HCT116 (cell line): ENCODE data around the gene FRZB. TPM values are rescaled to one million over a fixed set of nuclear protein-coding genes. Genes with fewer than 3 reads are reported as not detected.

Experiments used
- ATAC-seq: fragments of 200-7000 bp; cut with Tn5 transposase; 2 replicates; pipeline ENCODE4 v1.9.1; 2020; ENCODE audit warnings: mild to moderate bottlenecking, moderate library complexity
- BruUV-seq: library from RNA; stranded (reverse); fragments of 400-500 nt; replicated peaks from 2 replicates; lab custom pipeline; 2021; lab: Mats Ljungman, UMichigan
- CTCF ChIA-PET: fragments of 300-600 bp; sonication (Branson Sonifier 250); formaldehyde crosslinking; loops from one replicate; lab custom pipeline; 2021; ENCODE audit warnings: antibody characterized with exemption; lab: Charles Lee
- POLR2A ChIA-PET: fragments of 300-600, 350-600 bp; sonication (Branson Sonifier 250); formaldehyde crosslinking; loops from one replicate; lab custom pipeline; 2021; ENCODE audit warnings: antibody characterized with exemption; lab: Charles Lee
- RAD21 ChIA-PET, 2 experiments: fragments of 300-600 bp; sonication (Branson Sonifier 250); formaldehyde crosslinking; loops; one replicate each; lab custom pipeline; 2023; ENCODE audit warnings: low total read pairs in 2 of 2; ENCODE audit not compliant: uncharacterized antibody in 2 of 2, unreplicated experiment in 2 of 2, low non-redundant PET in 1 of 2; lab: Charles Lee
- DNase-seq: peaks from one replicate; pipeline ENCODE4 v3.0.0-alpha.2; 2010; ENCODE audit warnings: low read depth, low spot score
- H2AFZ ChIP-seq: fragments of 200-600 bp; shearing (Covaris generic), sonication (generic); 2 replicates; pipeline ENCODE4 v1.6.1; 2017; ENCODE audit warnings: low read depth, mixed run types, mixed read lengths, antibody characterized with exemption, low read length; ENCODE audit not compliant: poor library complexity, severe bottlenecking
- H3K27ac ChIP-seq: 2 replicates; pipeline ENCODE4 v1.5.1; 2012; ENCODE audit warnings: low read depth, low read length
- H3K27me3 ChIP-seq: fragments of 200-600 bp; sonication (generic); 2 replicates; pipeline ENCODE4 v1.6.1; 2016; ENCODE audit warnings: mixed run types, low read length, mixed read lengths; ENCODE audit not compliant: insufficient read depth
- H3K36me3 ChIP-seq, 2 experiments: fragments of 200-500 bp in 1 of 2; fragments of 200-600 bp in 1 of 2; sonication (Bioruptor generic) in 1 of 2; sonication (generic) in 1 of 2; 2 replicates each; pipeline versions ENCODE4 v1.5.1 to v1.6.1; 2014 to 2016; ENCODE audit warnings: low read length in 2 of 2, inconsistent platforms in 1 of 2, mixed read lengths in 1 of 2, mixed run types in 1 of 2; ENCODE audit not compliant: insufficient read depth in 2 of 2, control insufficient read depth in 1 of 2
- H3K4me1 ChIP-seq, 2 experiments: fragments of 200-600 bp in 1 of 2; sonication (generic) in 1 of 2; 2 replicates each; pipeline versions ENCODE4 v1.5.1 to v1.6.1; 2012 to 2017; ENCODE audit warnings: low read length in 2 of 2, inconsistent platforms in 1 of 2, mild to moderate bottlenecking in 1 of 2, mixed read lengths in 1 of 2, mixed run types in 1 of 2, moderate library complexity in 1 of 2; ENCODE audit not compliant: insufficient read depth in 2 of 2, control insufficient read depth in 1 of 2
- H3K4me2 ChIP-seq: fragments of 200-600 bp; sonication (generic); 2 replicates; pipeline ENCODE4 v1.6.1; 2017; ENCODE audit warnings: mixed run types, low read length, mixed read lengths
- H3K4me3 ChIP-seq, 2 experiments: fragments of 200-600 bp in 1 of 2; sonication (generic) in 1 of 2; replicated peaks in 1 of 2; 2 replicates each; pipeline ENCODE4 v1.5.1; 2011 to 2016; ENCODE audit warnings: low read length in 2 of 2, control low read depth in 1 of 2, low read depth in 1 of 2, mild to moderate bottlenecking in 1 of 2, mixed read lengths in 1 of 2, mixed run types in 1 of 2
- H3K79me2 ChIP-seq: fragments of 200-600 bp; sonication (generic); 2 replicates; pipeline ENCODE4 v1.6.1; 2017; ENCODE audit warnings: mild to moderate bottlenecking, mixed run types, low read length, moderate library complexity, mixed read lengths; ENCODE audit not compliant: insufficient read depth
- H3K9ac ChIP-seq: fragments of 200-600 bp; sonication (generic); 2 replicates; pipeline ENCODE4 v1.6.1; 2016; ENCODE audit warnings: low read length, mixed read lengths
- H3K9me2 ChIP-seq: fragments of 200-600 bp; sonication (generic), shearing (Covaris generic); 2 replicates; pipeline ENCODE4 v1.6.1; 2017; ENCODE audit warnings: mixed run types, mild to moderate bottlenecking, moderate library complexity; ENCODE audit not compliant: insufficient read depth
- H3K9me3 ChIP-seq, 2 experiments: fragments of 200-500 bp in 1 of 2; fragments of 200-600 bp in 1 of 2; sonication (Bioruptor generic) in 1 of 2; sonication (generic) in 1 of 2; 2 replicates each; pipeline ENCODE4 v1.6.1; 2014 to 2017; ENCODE audit warnings: low read length in 2 of 2, mixed read lengths in 2 of 2, inconsistent platforms in 1 of 2, low read depth in 1 of 2, mild to moderate bottlenecking in 1 of 2, mixed run types in 1 of 2, moderate library complexity in 1 of 2; ENCODE audit not compliant: control insufficient read depth in 1 of 2, insufficient read depth in 1 of 2
- H4K20me1 ChIP-seq: fragments of 200-600 bp; sonication (generic), shearing (Covaris generic); 2 replicates; pipeline ENCODE4 v1.6.1; 2017; ENCODE audit warnings: mixed run types, mild to moderate bottlenecking, moderate library complexity; ENCODE audit not compliant: insufficient read depth
- EZH2phosphoT487 ChIP-seq: fragments of 200-600 bp; IDR thresholded peaks from 2 replicates; pipeline ENCODE4 v1.6.1; 2018; ENCODE audit warnings: antibody characterized with exemption, borderline replicate concordance
- JUND ChIP-seq: IDR thresholded peaks from 2 replicates; pipeline ENCODE4 v1.6.1; 2012
- SIN3A ChIP-seq: IDR thresholded peaks from 2 replicates; pipeline ENCODE4 v1.6.1; 2012; ENCODE audit warnings: low read depth
- SP1 ChIP-seq: IDR thresholded peaks from 2 replicates; pipeline ENCODE4 v1.6.1; 2012; ENCODE audit warnings: low read depth
- YY1 ChIP-seq: IDR thresholded peaks from 2 replicates; pipeline ENCODE4 v1.6.1; 2011; ENCODE audit warnings: low read length, low read depth, moderate library complexity, mild to moderate bottlenecking; ENCODE audit not compliant: insufficient replicate concordance; ENCODE audit errors: extremely low read depth
- ZNF274 ChIP-seq: fragments of 200-500 bp; sonication (Bioruptor generic); IDR thresholded peaks from 2 replicates; pipeline ENCODE4 v1.6.1; 2014; ENCODE audit warnings: mild to moderate bottlenecking, low read depth, low read length, inconsistent platforms
- intact Hi-C: fragments of 100-400 bp; cut with micrococcal nuclease; formaldehyde crosslinking; loops from 2 replicates; pipeline ENCODE4 v1.10.0; 2022
- total RNA-seq: library from RNA; stranded (reverse); gene quantifications from one replicate; pipeline ENCODE4 v1.2.1, GENCODE V29; 2021; ENCODE audit not compliant: unreplicated experiment
- TF ChIP-seq, protein P1 (sequence below): IDR thresholded peaks from 2 replicates; pipeline ENCODE4 v1.6.1; 2011; ENCODE audit warnings: mild to moderate bottlenecking, low read length, moderate library complexity; ENCODE audit not compliant: insufficient replicate concordance; ENCODE audit errors: extremely low read depth

Gene FRZB
- total RNA-seq, 1 experiment from 2014 or later, result 0.49 TPM

DNA sequence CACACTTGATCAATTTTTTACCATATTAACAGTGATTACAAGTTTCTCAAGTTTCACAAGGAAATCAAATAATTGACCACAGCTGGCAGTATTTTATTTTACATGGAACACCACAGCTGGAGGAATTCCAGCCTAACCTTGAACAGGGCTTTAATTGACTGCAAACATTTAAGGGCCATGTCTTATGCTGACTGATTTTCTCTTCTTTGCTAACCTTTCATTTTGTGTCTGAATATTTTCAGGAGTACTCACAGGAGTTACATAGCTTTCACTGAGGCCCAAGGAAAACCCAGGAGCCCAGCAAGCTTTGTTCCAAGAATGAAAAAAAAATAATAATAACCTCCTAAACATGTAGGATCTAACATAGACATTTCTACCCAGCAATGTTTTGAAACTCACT lies 49.6 kb downstream of the FRZB start (continued):
- TF ChIP-seq, protein P1, sequence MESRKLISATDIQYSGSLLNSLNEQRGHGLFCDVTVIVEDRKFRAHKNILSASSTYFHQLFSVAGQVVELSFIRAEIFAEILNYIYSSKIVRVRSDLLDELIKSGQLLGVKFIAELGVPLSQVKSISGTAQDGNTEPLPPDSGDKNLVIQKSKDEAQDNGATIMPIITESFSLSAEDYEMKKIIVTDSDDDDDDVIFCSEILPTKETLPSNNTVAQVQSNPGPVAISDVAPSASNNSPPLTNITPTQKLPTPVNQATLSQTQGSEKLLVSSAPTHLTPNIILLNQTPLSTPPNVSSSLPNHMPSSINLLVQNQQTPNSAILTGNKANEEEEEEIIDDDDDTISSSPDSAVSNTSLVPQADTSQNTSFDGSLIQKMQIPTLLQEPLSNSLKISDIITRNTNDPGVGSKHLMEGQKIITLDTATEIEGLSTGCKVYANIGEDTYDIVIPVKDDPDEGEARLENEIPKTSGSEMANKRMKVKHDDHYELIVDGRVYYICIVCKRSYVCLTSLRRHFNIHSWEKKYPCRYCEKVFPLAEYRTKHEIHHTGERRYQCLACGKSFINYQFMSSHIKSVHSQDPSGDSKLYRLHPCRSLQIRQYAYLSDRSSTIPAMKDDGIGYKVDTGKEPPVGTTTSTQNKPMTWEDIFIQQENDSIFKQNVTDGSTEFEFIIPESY, result no peak
- TF ChIP-seq SIN3A, result no peak
- TF ChIP-seq YY1, result no peak
- no peak for TF ChIP-seq EZH2phosphoT487
- no peak for TF ChIP-seq SP1

DNA sequence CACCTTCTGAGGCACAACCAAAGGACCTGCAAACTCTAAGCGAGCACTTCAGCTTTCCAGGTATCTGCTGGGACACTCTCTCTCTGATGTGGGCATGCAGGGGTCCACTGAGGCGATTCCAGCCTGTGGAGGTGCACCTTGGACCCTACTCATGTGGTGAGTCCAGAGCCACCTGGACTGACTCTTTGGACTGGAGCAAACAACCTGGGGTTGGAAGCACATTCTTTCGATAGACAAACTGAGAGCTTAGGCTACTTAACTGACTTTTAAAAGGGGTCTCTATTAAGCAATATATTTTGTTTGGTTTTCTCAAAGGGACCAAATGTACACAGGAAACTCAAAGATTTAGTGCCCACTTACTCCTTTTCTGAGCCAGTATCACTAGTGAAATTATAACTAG lies 51.6 kb downstream of the FRZB start:
- no peak for DNase-seq
- Histone ChIP-seq H3K27me3 (no peaks in the 10 kb centered on the region), H4K20me1 (no peaks in the 10 kb centered on the region), H3K4me2 (no peak overlapping the region), H3K36me3 (no peaks in the 10 kb centered on the region), H3K4me1 (no peaks in the 10 kb centered on the region), H3K27ac (no peak overlapping the region), H3K9me2 (no peaks in the 10 kb centered on the region), H3K9me3 (no peaks in the 10 kb centered on the region), H2AFZ (no peak overlapping the region), H3K4me3 (no peak overlapping the region), H3K9ac (no peak overlapping the region), H3K79me2 (no peaks in the 10 kb centered on the region)
- intact Hi-C loops, result no loop called here
- RAD21 ChIA-PET, result no interaction called here
- ATAC-seq, result no peak
- TF ChIP-seq ZNF274 (no peak), SP1 (no peak), JUND (no peak)
- BruUV-seq, result no TSS peak
- CTCF ChIA-PET, result no interaction called here
- POLR2A ChIA-PET, result no interaction called here
